Caki2 (cell line): ENCODE measurements around the gene TRAPPC3L. TPM values are rescaled to one million over a fixed set of nuclear protein-coding genes. Genes with fewer than 3 reads are reported as not detected.

ENCODE experiments used
- DNase-seq: peaks from one replicate; pipeline ENCODE4 v3.0.0-alpha.2; 2015; ENCODE audit warnings: low read depth
- in situ Hi-C: cut with HindIII; loops from 2 replicates; pipeline ENCODE4 v1.10.0; 2016; ENCODE audit warnings: low sequenced_read_pairs, low pct_unique_long_range_greater_than_20kb, mixed read lengths
- total RNA-seq: library from RNA; depleted of rRNA; stranded (reverse); fragments of >200 nt; shearing (Covaris generic); gene quantifications from 2 replicates; pipeline ENCODE4 v1.2.3, GENCODE V29; 2014; ENCODE audit warnings: low replicate concordance

The TRAPPC3L gene
- total RNA-seq, 1 experiment from 2014 or later, result not detected

GRCh38 chr6:116562019-116562403 lies 16.5 kb upstream of the TRAPPC3L start:
- in situ Hi-C loops, result no loop called here

GRCh38 chr6:116561377-116562018 lies 16.0 kb upstream of the TRAPPC3L start:
- DNase-seq, result peak; percentile 43
- in situ Hi-C loops, result no loop called here

More at GRCh38 chr6:116562019-116562403, 16.5 kb upstream of the TRAPPC3L start:
- no peak for DNase-seq

GRCh38 chr6:116560130-116560529 lies 14.6 kb upstream of the TRAPPC3L start:
- in situ Hi-C loops, result no loop called here
- no peak for DNase-seq

- DNase-seq, result peak; percentile 84
- in situ Hi-C loops, result no loop called here
Measured at GRCh38 chr6:116557893-116558292, 12.4 kb upstream of the TRAPPC3L start.

- in situ Hi-C loops, result no loop called here
- no peak for DNase-seq
Measured at GRCh38 chr6:116556814-116557415, 11.4 kb upstream of the TRAPPC3L start.

GRCh38 chr6:116556065-116556464 lies 10.6 kb upstream of the TRAPPC3L start:
- DNase-seq, result peak; percentile 19
- in situ Hi-C loops, result no loop called here

GRCh38 chr6:116553451-116553850 lies 8.0 kb upstream of the TRAPPC3L start, which contains the start of gene CALHM4:
Gene CALHM4 (plus strand): TSS chr6:116553751. CDS start chr6:116553794, 43 bp downstream.
- in situ Hi-C loops, result no loop called here
- no peak for DNase-seq

GRCh38 chr6:116550796-116551195 lies 5.3 kb upstream of the TRAPPC3L start:
- in situ Hi-C loops, result no loop called here
- DNase-seq, result no peak

- in situ Hi-C loops, result no loop called here
- no peak for DNase-seq
Measured at GRCh38 chr6:116547358-116547757, 1.9 kb upstream of the TRAPPC3L start.

- in situ Hi-C loops, result no loop called here
- no peak for DNase-seq
Measured at GRCh38 chr6:116543149-116543548, 2.3 kb downstream of the TRAPPC3L start.

- in situ Hi-C loops, result no loop called here
- DNase-seq, result no peak
Measured at GRCh38 chr6:116542426-116542825, 3.1 kb downstream of the TRAPPC3L start.

- DNase-seq, result peak; percentile 48
- in situ Hi-C loops, result no loop called here
Measured at GRCh38 chr6:116536216-116536621, 9.3 kb downstream of the TRAPPC3L start.

GRCh38 chr6:116535109-116535508 lies 10.4 kb downstream of the TRAPPC3L start:
- no peak for DNase-seq
- in situ Hi-C loops, result no loop called here

GRCh38 chr6:116533233-116533957 lies 12.1 kb downstream of the TRAPPC3L start:
- DNase-seq, result no peak
- in situ Hi-C loops, result no loop called here

GRCh38 chr6:116531675-116532570 lies 13.6 kb downstream of the TRAPPC3L start:
- in situ Hi-C loops, result no loop called here
- peak; percentile 37 for DNase-seq

- in situ Hi-C loops, result no loop called here
- DNase-seq, result peak; percentile 74
Measured at GRCh38 chr6:116530436-116530835, 15.0 kb downstream of the TRAPPC3L start.

- in situ Hi-C loops, result no loop called here
- DNase-seq, result no peak
Measured at GRCh38 chr6:116529466-116530290, 15.8 kb downstream of the TRAPPC3L start.

- in situ Hi-C loops, result no loop called here
- DNase-seq, result no peak
Measured at GRCh38 chr6:116528780-116529179, 16.7 kb downstream of the TRAPPC3L start.
